ENCODE measurements around the gene CCNL2. TPM values are rescaled to one million over a fixed set of nuclear protein-coding genes. Genes with fewer than 3 reads are reported as not detected.

CCNL2 gene
- total RNA-seq, 1 experiment from 2014 or later: 173 TPM

GRCh38 chr1:1439546-1440261 lies 40.6 kb upstream of the CCNL2 start:
- H2BK20ac ChIP-seq (ENCODE audit: low read depth, low read length, poor library complexity, severe bottlenecking): no peak overlapping the region
- no peak overlapping the region for H4K8ac ChIP-seq (replicated peaks; ENCODE audit: insufficient read length, low read depth, low read length)
- no peaks in the 10 kb centered on the region for H3K27me3 ChIP-seq (ENCODE audit: insufficient read depth, low read length)
- no peak overlapping the region for H3K4ac ChIP-seq (ENCODE audit: low read depth, low read length)
- TF ChIP-seq CTCF (conservative IDR thresholded peaks at IDR 0.05): no peak
- H3K23me2 ChIP-seq (ENCODE audit: insufficient read length, low read depth, low read length, poor library complexity, severe bottlenecking): peaks cover 10% of the 10 kb centered on the region
- no peak overlapping the region for H4K5ac ChIP-seq (ENCODE audit: insufficient read length, low read depth, low read length)
- no peak overlapping the region for H4K91ac ChIP-seq (ENCODE audit: insufficient read length, low read depth, low read length)
- Mint-ChIP-seq H3K4me3 (no peak overlapping the region), H3K36me3 (ENCODE audit: insufficient read depth in 1 of 3, low read depth in 3 of 3) (peaks cover 0 to 9% (median 3%) of the 10 kb centered on the region in 3 experiments; a peak in 4 of 7 replicates), H3K9me3 (no peaks in the 10 kb centered on the region), H3K4me1 (peaks cover 10 to 13% of the 10 kb centered on the region in 2 experiments), H3K27me3 (ENCODE audit: low read depth) (no peaks in the 10 kb centered on the region), H3K27ac (no peak overlapping the region; a peak in 1 of 7 replicates)
- DNase-seq: no peak
- no peak overlapping the region for H3K18ac ChIP-seq (ENCODE audit: insufficient read length, low read depth, low read length)
- no peak overlapping the region for H3K4me2 ChIP-seq (ENCODE audit: insufficient read depth, insufficient read length, low read length)
- H3K14ac ChIP-seq (ENCODE audit: insufficient read depth, low read length): no peak overlapping the region
- no peaks in the 10 kb centered on the region for H4K20me1 ChIP-seq (ENCODE audit: control insufficient read depth, insufficient read depth, insufficient read length)
- no peaks in the 10 kb centered on the region for H3K9me3 ChIP-seq (ENCODE audit: control insufficient read depth, low read depth, low read length)
- H2BK15ac ChIP-seq (ENCODE audit: low read depth, low read length): no peak overlapping the region
- H2BK12ac ChIP-seq (ENCODE audit: insufficient read length, low read depth, low read length): no peak overlapping the region
- no peak overlapping the region for H2BK120ac ChIP-seq (ENCODE audit: low read depth, low read length, poor library complexity, severe bottlenecking)
- H3K56ac ChIP-seq (ENCODE audit: insufficient read length, low read depth, low read length): no peak overlapping the region
- no peaks in the 10 kb centered on the region for H3K79me1 ChIP-seq (ENCODE audit: insufficient read depth, low read depth, low read length, poor library complexity, severe bottlenecking)
- no peak overlapping the region for H3K9ac ChIP-seq (ENCODE audit: extremely low read depth, insufficient read length, low read length)
- H3K23ac ChIP-seq (ENCODE audit: insufficient read length, low read depth, low read length): no peak overlapping the region
- H3K4me1 ChIP-seq (ENCODE audit: insufficient read depth, low read length): no peaks in the 10 kb centered on the region; the same call in 1 of the 2 replicates
- H3T11ph ChIP-seq (ENCODE audit: low read length): no peak overlapping the region
- H2AK5ac ChIP-seq (ENCODE audit: insufficient read length, low read length): no peak overlapping the region
- no peak overlapping the region for H2BK5ac ChIP-seq (ENCODE audit: insufficient read length, low read length)
- H3K79me2 ChIP-seq (ENCODE audit: insufficient read depth, low read length): peaks cover 2% of the 10 kb centered on the region; the same call in 1 of the 2 replicates
- no peak overlapping the region for H3K27ac ChIP-seq (ENCODE audit: insufficient read length, low read depth, low read length)
- no peak overlapping the region for H2AFZ ChIP-seq (ENCODE audit: low read length)
- no CpG with 5 or more reads among the region's 82 CpGs for WGBS (ENCODE audit: extremely low coverage, insufficient read length, low lambda C conversion rate)
